H1 (cell line): ENCODE results near the gene FRRS1L. TPM values are rescaled to one million over a fixed set of nuclear protein-coding genes. Genes with fewer than 3 reads are reported as not detected.

Source experiments
- CBX5 ChIP-seq: fragments of 300-800, 300-1000 bp; sonication (generic); IDR thresholded peaks from 2 replicates; pipeline ENCODE4 v1.7.1; 2016; ENCODE audit warnings: antibody characterized with exemption, low read length, low read depth
- CHD1 ChIP-seq: IDR thresholded peaks from 2 replicates; pipeline ENCODE4 v1.6.1; 2012; ENCODE audit warnings: low read depth, low read length, improper control_type of control experiment
- FOSL1 ChIP-seq: IDR thresholded peaks from 2 replicates; pipeline ENCODE4 v1.6.1; 2011; ENCODE audit warnings: mild to moderate bottlenecking, low read depth, low read length, moderate library complexity; ENCODE audit not compliant: insufficient read depth
- RBBP5 ChIP-seq: IDR thresholded peaks from 2 replicates; pipeline ENCODE4 v1.7.1; 2012; ENCODE audit warnings: low read depth, mild to moderate bottlenecking, inconsistent platforms, low read length, moderate library complexity, borderline replicate concordance
- RXRA ChIP-seq: IDR thresholded peaks from 2 replicates; pipeline ENCODE4 v1.6.1; 2011; ENCODE audit warnings: low read depth, mild to moderate bottlenecking, low read length, moderate library complexity; ENCODE audit not compliant: insufficient read depth
- SAP30 ChIP-seq: fragments of 300-600 bp; sonication (generic); IDR thresholded peaks from 2 replicates; pipeline ENCODE4 v1.7.1; 2012; ENCODE audit warnings: low read length, moderate library complexity, mild to moderate bottlenecking, inconsistent platforms; ENCODE audit not compliant: insufficient read depth, insufficient replicate concordance
- SP1 ChIP-seq: IDR thresholded peaks from 2 replicates; pipeline ENCODE4 v1.6.1; 2011; ENCODE audit warnings: low read depth, low read length
- polyA plus RNA-seq, 7 experiments: library from polyadenylated mRNA; depleted of rRNA in 3 of 7; stranded (reverse) in 5 of 7; unstranded in 2 of 7; fragments of >200 nt in 5 of 7; fragments of 200-250 nt in 2 of 7; gene quantifications; 1 replicate in 5 of 7; 2 replicates in 1 of 7; 4 replicates in 1 of 7; pipeline versions ENCODE4 v1.2.1 to v1.2.3, GENCODE V29; 2011 to 2013; ENCODE audit warnings: missing spikeins in 2 of 7, mixed read lengths in 2 of 7
- total RNA-seq: library from RNA; stranded (reverse); fragmentation: NEBNext Ultra II Directional; extraction: Animal tissue kit (Norgen Biotek cat#: 25700); gene quantifications from 2 replicates; pipeline ENCODE4 v1.2.1, GENCODE V29; 2021
- TF ChIP-seq, protein P1 (sequence below): fragments of 300-600 bp; sonication (generic); IDR thresholded peaks from 2 replicates; pipeline ENCODE4 v1.7.1; 2012; ENCODE audit warnings: low read length, moderate library complexity, mild to moderate bottlenecking, inconsistent platforms; ENCODE audit not compliant: insufficient replicate concordance

The FRRS1L gene
- total and polyA plus RNA-seq, 2 of the 8 experiments (the other 6 are each of a cell fraction or from before 2014, with no cell fraction given) = 1.0 to 2.2 TPM

DNA sequence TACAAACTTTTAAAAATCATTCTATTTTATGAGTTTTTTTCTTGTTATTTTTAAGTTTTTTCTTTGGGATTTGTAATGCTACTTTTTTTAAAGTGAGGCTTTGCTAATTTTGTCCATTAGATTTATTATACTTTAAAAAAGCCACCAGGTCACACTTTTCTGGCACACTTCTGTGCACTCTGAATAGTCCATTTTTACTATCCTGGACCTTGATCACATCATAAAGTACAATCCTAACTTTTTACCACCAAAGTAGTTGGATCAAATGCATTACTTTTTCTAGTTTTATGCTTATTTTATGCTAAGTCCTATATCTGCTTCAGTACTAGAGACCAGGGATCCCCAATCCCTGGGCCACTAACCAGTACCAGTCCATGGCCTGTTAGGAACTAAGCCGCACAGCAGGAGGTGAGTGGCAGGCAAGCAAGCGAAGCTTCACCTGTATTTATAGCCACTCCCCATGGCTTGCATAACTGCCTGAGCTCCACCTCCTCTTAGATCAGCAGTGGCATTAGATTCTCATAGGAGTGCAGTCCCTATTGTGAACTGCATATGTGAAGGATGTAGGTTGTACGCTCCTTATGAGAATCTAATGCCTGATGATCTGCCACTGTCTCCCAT, 16.0 kb downstream of the FRRS1L start (continued):
- TF ChIP-seq, protein P1, sequence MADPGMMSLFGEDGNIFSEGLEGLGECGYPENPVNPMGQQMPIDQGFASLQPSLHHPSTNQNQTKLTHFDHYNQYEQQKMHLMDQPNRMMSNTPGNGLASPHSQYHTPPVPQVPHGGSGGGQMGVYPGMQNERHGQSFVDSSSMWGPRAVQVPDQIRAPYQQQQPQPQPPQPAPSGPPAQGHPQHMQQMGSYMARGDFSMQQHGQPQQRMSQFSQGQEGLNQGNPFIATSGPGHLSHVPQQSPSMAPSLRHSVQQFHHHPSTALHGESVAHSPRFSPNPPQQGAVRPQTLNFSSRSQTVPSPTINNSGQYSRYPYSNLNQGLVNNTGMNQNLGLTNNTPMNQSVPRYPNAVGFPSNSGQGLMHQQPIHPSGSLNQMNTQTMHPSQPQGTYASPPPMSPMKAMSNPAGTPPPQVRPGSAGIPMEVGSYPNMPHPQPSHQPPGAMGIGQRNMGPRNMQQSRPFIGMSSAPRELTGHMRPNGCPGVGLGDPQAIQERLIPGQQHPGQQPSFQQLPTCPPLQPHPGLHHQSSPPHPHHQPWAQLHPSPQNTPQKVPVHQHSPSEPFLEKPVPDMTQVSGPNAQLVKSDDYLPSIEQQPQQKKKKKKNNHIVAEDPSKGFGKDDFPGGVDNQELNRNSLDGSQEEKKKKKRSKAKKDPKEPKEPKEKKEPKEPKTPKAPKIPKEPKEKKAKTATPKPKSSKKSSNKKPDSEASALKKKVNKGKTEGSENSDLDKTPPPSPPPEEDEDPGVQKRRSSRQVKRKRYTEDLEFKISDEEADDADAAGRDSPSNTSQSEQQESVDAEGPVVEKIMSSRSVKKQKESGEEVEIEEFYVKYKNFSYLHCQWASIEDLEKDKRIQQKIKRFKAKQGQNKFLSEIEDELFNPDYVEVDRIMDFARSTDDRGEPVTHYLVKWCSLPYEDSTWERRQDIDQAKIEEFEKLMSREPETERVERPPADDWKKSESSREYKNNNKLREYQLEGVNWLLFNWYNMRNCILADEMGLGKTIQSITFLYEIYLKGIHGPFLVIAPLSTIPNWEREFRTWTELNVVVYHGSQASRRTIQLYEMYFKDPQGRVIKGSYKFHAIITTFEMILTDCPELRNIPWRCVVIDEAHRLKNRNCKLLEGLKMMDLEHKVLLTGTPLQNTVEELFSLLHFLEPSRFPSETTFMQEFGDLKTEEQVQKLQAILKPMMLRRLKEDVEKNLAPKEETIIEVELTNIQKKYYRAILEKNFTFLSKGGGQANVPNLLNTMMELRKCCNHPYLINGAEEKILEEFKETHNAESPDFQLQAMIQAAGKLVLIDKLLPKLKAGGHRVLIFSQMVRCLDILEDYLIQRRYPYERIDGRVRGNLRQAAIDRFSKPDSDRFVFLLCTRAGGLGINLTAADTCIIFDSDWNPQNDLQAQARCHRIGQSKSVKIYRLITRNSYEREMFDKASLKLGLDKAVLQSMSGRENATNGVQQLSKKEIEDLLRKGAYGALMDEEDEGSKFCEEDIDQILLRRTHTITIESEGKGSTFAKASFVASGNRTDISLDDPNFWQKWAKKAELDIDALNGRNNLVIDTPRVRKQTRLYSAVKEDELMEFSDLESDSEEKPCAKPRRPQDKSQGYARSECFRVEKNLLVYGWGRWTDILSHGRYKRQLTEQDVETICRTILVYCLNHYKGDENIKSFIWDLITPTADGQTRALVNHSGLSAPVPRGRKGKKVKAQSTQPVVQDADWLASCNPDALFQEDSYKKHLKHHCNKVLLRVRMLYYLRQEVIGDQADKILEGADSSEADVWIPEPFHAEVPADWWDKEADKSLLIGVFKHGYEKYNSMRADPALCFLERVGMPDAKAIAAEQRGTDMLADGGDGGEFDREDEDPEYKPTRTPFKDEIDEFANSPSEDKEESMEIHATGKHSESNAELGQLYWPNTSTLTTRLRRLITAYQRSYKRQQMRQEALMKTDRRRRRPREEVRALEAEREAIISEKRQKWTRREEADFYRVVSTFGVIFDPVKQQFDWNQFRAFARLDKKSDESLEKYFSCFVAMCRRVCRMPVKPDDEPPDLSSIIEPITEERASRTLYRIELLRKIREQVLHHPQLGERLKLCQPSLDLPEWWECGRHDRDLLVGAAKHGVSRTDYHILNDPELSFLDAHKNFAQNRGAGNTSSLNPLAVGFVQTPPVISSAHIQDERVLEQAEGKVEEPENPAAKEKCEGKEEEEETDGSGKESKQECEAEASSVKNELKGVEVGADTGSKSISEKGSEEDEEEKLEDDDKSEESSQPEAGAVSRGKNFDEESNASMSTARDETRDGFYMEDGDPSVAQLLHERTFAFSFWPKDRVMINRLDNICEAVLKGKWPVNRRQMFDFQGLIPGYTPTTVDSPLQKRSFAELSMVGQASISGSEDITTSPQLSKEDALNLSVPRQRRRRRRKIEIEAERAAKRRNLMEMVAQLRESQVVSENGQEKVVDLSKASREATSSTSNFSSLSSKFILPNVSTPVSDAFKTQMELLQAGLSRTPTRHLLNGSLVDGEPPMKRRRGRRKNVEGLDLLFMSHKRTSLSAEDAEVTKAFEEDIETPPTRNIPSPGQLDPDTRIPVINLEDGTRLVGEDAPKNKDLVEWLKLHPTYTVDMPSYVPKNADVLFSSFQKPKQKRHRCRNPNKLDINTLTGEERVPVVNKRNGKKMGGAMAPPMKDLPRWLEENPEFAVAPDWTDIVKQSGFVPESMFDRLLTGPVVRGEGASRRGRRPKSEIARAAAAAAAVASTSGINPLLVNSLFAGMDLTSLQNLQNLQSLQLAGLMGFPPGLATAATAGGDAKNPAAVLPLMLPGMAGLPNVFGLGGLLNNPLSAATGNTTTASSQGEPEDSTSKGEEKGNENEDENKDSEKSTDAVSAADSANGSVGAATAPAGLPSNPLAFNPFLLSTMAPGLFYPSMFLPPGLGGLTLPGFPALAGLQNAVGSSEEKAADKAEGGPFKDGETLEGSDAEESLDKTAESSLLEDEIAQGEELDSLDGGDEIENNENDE = no peak
- no peak for TF ChIP-seq CHD1
- TF ChIP-seq CBX5 = no peak
- no peak for TF ChIP-seq SAP30
- TF ChIP-seq SP1 = no peak
- TF ChIP-seq FOSL1 = no peak
- no peak for TF ChIP-seq RBBP5
- no peak for TF ChIP-seq RXRA
